Parathyroid adenoma (tissue), 2 donors: Measurements from ENCODE around the gene ZNF831.

Experiments used
- H2AFZ ChIP-seq: fragments of 300-600 bp; sonication (generic); one replicate; pipeline ENCODE4 v1.7.0; 2017; ENCODE audit warnings: antibody characterized with exemption, mild to moderate bottlenecking
- H3K27ac ChIP-seq: fragments of 300-600 bp; sonication (generic); one replicate; pipeline ENCODE4 v1.7.0; 2017
- H3K27me3 ChIP-seq: fragments of 300-600 bp; sonication (generic); one replicate; pipeline ENCODE4 v1.7.0; 2017; ENCODE audit warnings: low read length; ENCODE audit not compliant: control insufficient read depth, insufficient read depth
- H3K36me3 ChIP-seq: fragments of 300-600 bp; sonication (generic); one replicate; pipeline ENCODE4 v1.7.0; 2017; ENCODE audit warnings: low read length; ENCODE audit not compliant: control insufficient read depth, insufficient read depth
- H3K4me1 ChIP-seq: fragments of 300-600 bp; sonication (generic); one replicate; pipeline ENCODE4 v1.7.0; 2017; ENCODE audit warnings: control low read depth
- H3K4me2 ChIP-seq: fragments of 300-600 bp; sonication (generic); one replicate; pipeline ENCODE4 v1.7.0; 2017; ENCODE audit warnings: low read length
- H3K4me3 ChIP-seq: fragments of 300-600 bp; sonication (generic); one replicate; pipeline ENCODE4 v1.7.0; 2017; ENCODE audit warnings: low read depth, low read length
- H3K79me2 ChIP-seq: fragments of 300-600 bp; sonication (generic); one replicate; pipeline ENCODE4 v1.7.0; 2017; ENCODE audit warnings: control low read depth
- H3K9ac ChIP-seq: fragments of 300-600 bp; sonication (generic); one replicate; pipeline ENCODE4 v1.7.0; 2017; ENCODE audit warnings: mild to moderate bottlenecking
- H3K9me3 ChIP-seq: fragments of 300-600 bp; sonication (generic); one replicate; pipeline ENCODE4 v1.7.0; 2017; ENCODE audit warnings: low read length; ENCODE audit not compliant: control insufficient read depth
- CTCF ChIP-seq: fragments of 300-600 bp; sonication (generic); IDR thresholded peaks from one replicate; pipeline ENCODE4 v1.7.0; 2017; ENCODE audit warnings: antibody characterized with exemption, mild to moderate bottlenecking
- donor health status: primary hyperparathyroidism.

The ZNF831 gene

GRCh38 chr20:59163631-59164530 is at the start of gene ZNF831:
Gene ZNF831, plus strand, starts transcription at chr20:59163821. Its CDS starts 27,199 bp downstream, at chr20:59191020.
- Histone ChIP-seq H3K27ac (no peak within 1 kb of the TSS), H2AFZ (peak within 1 kb of the TSS; percentile 7), H3K36me3 (no peaks in the 10 kb centered on the region), H3K4me1 (no peaks in the 10 kb centered on the region), H3K4me2 (peak within 1 kb of the TSS; percentile 4), H3K9ac (no peak within 1 kb of the TSS), H3K4me3 (no peak within 1 kb of the TSS), H3K79me2 (no peaks in the 10 kb centered on the region), H3K9me3 (no peaks in the 10 kb centered on the region), H3K27me3 (no peaks in the 10 kb centered on the region)
- no peak for TF ChIP-seq CTCF

- Histone ChIP-seq H2AFZ (no peak overlapping the region), H3K36me3 (no peaks in the 10 kb centered on the region), H3K4me3 (no peak overlapping the region), H3K9me3 (no peaks in the 10 kb centered on the region), H3K4me1 (no peaks in the 10 kb centered on the region), H3K79me2 (no peaks in the 10 kb centered on the region), H3K9ac (no peak overlapping the region), H3K27me3 (no peaks in the 10 kb centered on the region), H3K4me2 (no peak overlapping the region), H3K27ac (no peak overlapping the region)
- TF ChIP-seq CTCF: no peak
Observed at GRCh38 chr20:59117526-59117925, 46.1 kb upstream of the ZNF831 start.

GRCh38 chr20:59118855-59119254 is 44.8 kb upstream of the ZNF831 start:
- Histone ChIP-seq H3K4me1 (no peaks in the 10 kb centered on the region), H3K27ac (no peak overlapping the region)

GRCh38 chr20:59120491-59120890 is 43.1 kb upstream of the ZNF831 start:
- no peak overlapping the region for H2AFZ ChIP-seq
- H3K9ac ChIP-seq: no peak overlapping the region
- H3K4me3 ChIP-seq: no peak overlapping the region
- no peak for TF ChIP-seq CTCF
- no peaks in the 10 kb centered on the region for H3K4me1 ChIP-seq
- no peak overlapping the region for H3K4me2 ChIP-seq
- no peaks in the 10 kb centered on the region for H3K27me3 ChIP-seq
- H3K36me3 ChIP-seq: no peaks in the 10 kb centered on the region
- H3K79me2 ChIP-seq: no peaks in the 10 kb centered on the region
- H3K27ac ChIP-seq: no peak overlapping the region
- no peaks in the 10 kb centered on the region for H3K9me3 ChIP-seq

More at GRCh38 chr20:59118855-59119254, 44.8 kb upstream of the ZNF831 start:
- Histone ChIP-seq H3K36me3 (no peaks in the 10 kb centered on the region), H3K9me3 (no peaks in the 10 kb centered on the region), H3K9ac (no peak overlapping the region), H3K4me3 (no peak overlapping the region), H3K79me2 (no peaks in the 10 kb centered on the region), H3K27me3 (no peaks in the 10 kb centered on the region), H3K4me2 (no peak overlapping the region), H2AFZ (no peak overlapping the region)
- no peak for TF ChIP-seq CTCF
